Hematopoietic multipotent progenitor cell (in vitro differentiated cells): ENCODE data around the gene SLC24A4. TPM values are rescaled to one million over a fixed set of nuclear protein-coding genes. Genes with fewer than 3 reads are reported as not detected.

Experiments used
- DNase-seq, 3 donors: peaks; one replicate each; pipeline ENCODE4 v3.0.0-alpha.2; 2011 to 2015; ENCODE audit warnings: low read depth in 2 of 3, low spot score in 2 of 3
- total RNA-seq: library from RNA; depleted of rRNA; stranded (reverse); fragments of >200 nt; gene quantifications from one replicate; pipeline ENCODE4 v1.2.3, GENCODE V29; 2012

Gene SLC24A4
- total RNA-seq, 1 donor = 0.54 TPM

- no peak for DNase-seq
Measured at GRCh38 chr14:92316176-92316575, 6.8 kb upstream of the SLC24A4 start.

- no peak for DNase-seq
Measured at GRCh38 chr14:92316937-92317336, 6.0 kb upstream of the SLC24A4 start.

GRCh38 chr14:92317511-92317910, 5.5 kb upstream of the SLC24A4 start:
- DNase-seq = no peak

- no peak for DNase-seq
Measured at GRCh38 chr14:92321701-92322100, 1.3 kb upstream of the SLC24A4 start.

- no peak for DNase-seq
Measured at GRCh38 chr14:92322516-92322915, 449 bp upstream of the SLC24A4 start.

GRCh38 chr14:92323916-92324818, 1.2 kb downstream of the SLC24A4 start:
- DNase-seq = no peak

GRCh38 chr14:92325835-92326234, 2.9 kb downstream of the SLC24A4 start:
- DNase-seq = no peak

- peak in 1 of 3 donors; percentile 30 for DNase-seq
Measured at GRCh38 chr14:92328664-92329255, 5.8 kb downstream of the SLC24A4 start.

GRCh38 chr14:92334050-92334449, 11.1 kb downstream of the SLC24A4 start:
- no peak for DNase-seq

- DNase-seq = no peak
Measured at GRCh38 chr14:92336363-92336762, 13.4 kb downstream of the SLC24A4 start.

GRCh38 chr14:92339426-92339825, 16.5 kb downstream of the SLC24A4 start:
- DNase-seq = no peak

- no peak for DNase-seq
Measured at GRCh38 chr14:92340071-92340470, 17.1 kb downstream of the SLC24A4 start.

GRCh38 chr14:92340931-92341330, 18.0 kb downstream of the SLC24A4 start:
- no peak for DNase-seq

GRCh38 chr14:92341791-92342190, 18.8 kb downstream of the SLC24A4 start:
- DNase-seq = no peak

- peak in 1 of 3 donors; percentile 37 for DNase-seq
Measured at GRCh38 chr14:92348154-92348553, 25.2 kb downstream of the SLC24A4 start.

- no peak for DNase-seq
Measured at GRCh38 chr14:92351750-92352149, 28.8 kb downstream of the SLC24A4 start.

GRCh38 chr14:92352158-92352985, 29.4 kb downstream of the SLC24A4 start:
- DNase-seq = peak in 2 of 3 donors; percentile 27 to 43

GRCh38 chr14:92353447-92353846, 30.5 kb downstream of the SLC24A4 start:
- no peak for DNase-seq

GRCh38 chr14:92356677-92357076, 33.7 kb downstream of the SLC24A4 start:
- DNase-seq = no peak

GRCh38 chr14:92360651-92361370, 37.8 kb downstream of the SLC24A4 start:
- DNase-seq = no peak
